ENCODE results near the gene CEACAM19. TPM values are rescaled to one million over a fixed set of nuclear protein-coding genes. Genes with fewer than 3 reads are reported as not detected.

CEACAM19 gene
- polyA plus RNA-seq, 2 of the 4 experiments (the other 2 are of a cell fraction) = 7.2 to 8.2 TPM

- TF ChIP-seq ZSCAN20 (CRISPR knock-in tag; IDR thresholded peaks at IDR 0.05) = no peak
- TF ChIP-seq RNF2 (IDR thresholded peaks at IDR 0.05; ENCODE audit: borderline replicate concordance, low read depth) = no peak
- TF ChIP-seq E2F6 (IDR thresholded peaks at IDR 0.05; ENCODE audit: borderline replicate concordance, low read depth) = no peak
- TF ChIP-seq FOSB (CRISPR knock-in tag; IDR thresholded peaks at IDR 0.05) = no peak
- peak; percentile 92 to 94 for TF ChIP-seq RAD21 (conservative IDR thresholded peaks at IDR 0.05 in 1 of 2, IDR thresholded peaks at IDR 0.05 in 1 of 2)
- no peak for TF ChIP-seq BCL3 (IDR thresholded peaks at IDR 0.05)
- no peak for TF ChIP-seq HDAC2 (IDR thresholded peaks at IDR 0.05)
- TF ChIP-seq HES2 (IDR thresholded peaks at IDR 0.05) = no peak
- no peak for TF ChIP-seq NFE2L2 (conservative IDR thresholded peaks at IDR 0.05; ENCODE audit: low read length)
- TF ChIP-seq POLR2A (IDR thresholded peaks at IDR 0.05; ENCODE audit: low read length) = no peak
- TF ChIP-seq FOSL2 (IDR thresholded peaks at IDR 0.05) = no peak
- TF ChIP-seq FOSL2 (CRISPR knock-in tag; IDR thresholded peaks at IDR 0.05) = peak; percentile 37; the same call in 1 of the 2 replicates
- peak; percentile 61 for TF ChIP-seq MAX (IDR thresholded peaks at IDR 0.05)
These were observed 17.1 kb upstream of the CEACAM19 start (continued) for GRCh38 chr19:44653977-44654774.

GRCh38 chr19:44657211-44657921 is 13.9 kb upstream of the CEACAM19 start:
- no peak overlapping the region for H3K4me2 ChIP-seq
- no peak overlapping the region for H3K4me3 ChIP-seq
- H3K4me1 ChIP-seq = peaks cover 43% of the 10 kb centered on the region
- ChIA-PET POLR2A (interaction anchor here (0.6 to 0.7 kb wide), 2 partner anchors 233 to 382 kb away, joined by 3 read pairs; partner anchors contain the start of gene TOMM40), CTCF (interaction anchor here (0.5 to 13.8 kb wide), 36 partner anchors 9 to 332 kb away, joined by 3 to 180 read pairs (median 6); partner anchors contain the start of genes CEACAM19, IGSF23, NECTIN2 and PVR)
- peak overlapping the region; percentile 54 to 77 for H3K27ac ChIP-seq
- FAIRE-seq = no peak
- ATAC-seq = peak; percentile 45 to 73; a peak in 5 of 6 replicates
- DNase-seq (ENCODE audit: low read depth in 1 of 2, low spot score in 1 of 2) = peak; percentile 77 to 87
- no peaks in the 10 kb centered on the region for H3K9me3 ChIP-seq
- 56% methylated on average over 25 of the region's 25 CpGs for WGBS (ENCODE audit: missing lambda C conversion rate)
- TF ChIP-seq CHD4 (IDR thresholded peaks at IDR 0.05; ENCODE audit: borderline replicate concordance) (no peak), RAD21 (conservative IDR thresholded peaks at IDR 0.05 in 1 of 2, IDR thresholded peaks at IDR 0.05 in 1 of 2) (peak; percentile 78 to 83), EHMT2 (IDR thresholded peaks at IDR 0.05; ENCODE audit: low read depth) (no peak), SMC3 (IDR thresholded peaks at IDR 0.05) (peak; percentile 95), PHF8 (IDR thresholded peaks at IDR 0.05; ENCODE audit: borderline replicate concordance, low read depth) (no peak), ZNF302 (CRISPR knock-in tag; IDR thresholded peaks at IDR 0.05) (no peak), USF2 (IDR thresholded peaks at IDR 0.05) (peak; percentile 69), REST (IDR thresholded peaks at IDR 0.05) (no peak), NR3C1 (IDR thresholded peaks at IDR 0.05) (no peak), CTCF (IDR thresholded peaks at IDR 0.05) (peak; percentile 89), HOXA7 (CRISPR knock-in tag; IDR thresholded peaks at IDR 0.05) (0 out of 2 replicates have a peak, but pooled peaks have one; percentile 53), POLR2AphosphoS2 (conservative IDR thresholded peaks at IDR 0.05; ENCODE audit: low read length) (peak; percentile 83), ZC3H11A (IDR thresholded peaks at IDR 0.05) (no peak), CBX8 (IDR thresholded peaks at IDR 0.05) (no peak), RARB (CRISPR knock-in tag; IDR thresholded peaks at IDR 0.05) (no peak), MYC (IDR thresholded peaks at IDR 0.05; ENCODE audit: borderline replicate concordance, low read length) (no peak), FOSB (CRISPR knock-in tag; IDR thresholded peaks at IDR 0.05) (peak; percentile 52; the same call in 1 of the 2 replicates)

Measured in A549 (cell line).